Adipose tissue (tissue), 3 donors: ENCODE data around the gene PRR11. TPM values are rescaled to one million over a fixed set of nuclear protein-coding genes. Genes with fewer than 3 reads are reported as not detected.
"Not testable (repeated sequence)": the region's sequence is repeated elsewhere in the genome, so short reads cannot be mapped to it uniquely, and the experiment has no call there.

ENCODE experiments used
- H3K27ac ChIP-seq: one replicate; pipeline ENCODE4 v1.5.1; 2013; ENCODE audit warnings: low read depth, low read length
- WGBS, 3 donors: extraction: QIAGEN DNeasy Blood & Tissue Kit; methylation state at CpG; one replicate each; pipeline ENCODE4 v1.1.7; 2013; 5-methylcytosine and 5-hydroxymethylcytosine counted together
- polyA plus RNA-seq, 3 donors: library from polyadenylated mRNA; stranded (reverse); fragments of 200-250 nt; gene quantifications; one replicate each; pipeline ENCODE4 v1.2.3, GENCODE V29; 2013
- donor health status: healthy with polysubstance abuse.
- donor health status: Bipolar disorder and iron deficiency.
- donor health status: healthy.

PRR11 gene
- polyA plus RNA-seq, 3 donors: 0.36 to 1.9 (median 0.94) TPM

GRCh38 chr17:59149841-59150511 lies 5.6 kb upstream of the PRR11 start:
- WGBS, 3 donors: 89 to 94% (median 89%) methylated on average over 5 of the region's 5 CpGs
- no peak overlapping the region for H3K27ac ChIP-seq

- no peak overlapping the region for H3K27ac ChIP-seq
- 79 to 87% (median 86%) methylated on average over 5 of the region's 5 CpGs for WGBS, 3 donors
Measured at GRCh38 chr17:59151006-59151405, 4.5 kb upstream of the PRR11 start.

GRCh38 chr17:59151591-59151990 lies 4.0 kb upstream of the PRR11 start:
- H3K27ac ChIP-seq: no peak overlapping the region
- WGBS, 3 donors: 84 to 91% (median 87%) methylated on average over 1 of the region's 1 CpG

- WGBS, 3 donors: 64 to 79% (median 79%) methylated on average over 1 of the region's 1 CpG
- no peak overlapping the region for H3K27ac ChIP-seq
Measured at GRCh38 chr17:59152925-59153324, 2.6 kb upstream of the PRR11 start.

DNA sequence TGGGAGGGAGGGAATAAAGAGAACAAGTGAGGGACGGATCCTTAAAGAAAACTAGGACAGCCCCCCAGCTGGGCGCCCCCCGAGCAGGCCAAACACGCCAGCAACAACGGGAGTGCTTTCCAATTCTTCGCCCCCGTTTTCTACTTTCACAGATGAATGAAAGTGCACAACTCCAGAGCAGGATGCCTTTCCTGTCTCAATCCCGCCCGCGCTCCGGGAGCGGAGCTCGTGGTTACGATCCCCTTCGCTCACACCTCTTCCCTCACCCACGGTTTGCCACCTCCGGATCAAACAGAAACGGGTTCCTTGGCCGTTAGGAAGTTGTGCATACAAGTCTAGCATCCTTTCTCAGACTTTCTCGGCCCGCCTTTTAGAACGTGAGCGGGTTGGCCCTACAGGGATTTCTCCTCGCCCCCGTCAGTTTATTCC lies 1.2 kb upstream of the PRR11 start:
- 0 to 1% (median 1%) methylated on average over 25 of the region's 25 CpGs for WGBS, 3 donors
- H3K27ac ChIP-seq: peak overlapping the region; percentile 4

DNA sequence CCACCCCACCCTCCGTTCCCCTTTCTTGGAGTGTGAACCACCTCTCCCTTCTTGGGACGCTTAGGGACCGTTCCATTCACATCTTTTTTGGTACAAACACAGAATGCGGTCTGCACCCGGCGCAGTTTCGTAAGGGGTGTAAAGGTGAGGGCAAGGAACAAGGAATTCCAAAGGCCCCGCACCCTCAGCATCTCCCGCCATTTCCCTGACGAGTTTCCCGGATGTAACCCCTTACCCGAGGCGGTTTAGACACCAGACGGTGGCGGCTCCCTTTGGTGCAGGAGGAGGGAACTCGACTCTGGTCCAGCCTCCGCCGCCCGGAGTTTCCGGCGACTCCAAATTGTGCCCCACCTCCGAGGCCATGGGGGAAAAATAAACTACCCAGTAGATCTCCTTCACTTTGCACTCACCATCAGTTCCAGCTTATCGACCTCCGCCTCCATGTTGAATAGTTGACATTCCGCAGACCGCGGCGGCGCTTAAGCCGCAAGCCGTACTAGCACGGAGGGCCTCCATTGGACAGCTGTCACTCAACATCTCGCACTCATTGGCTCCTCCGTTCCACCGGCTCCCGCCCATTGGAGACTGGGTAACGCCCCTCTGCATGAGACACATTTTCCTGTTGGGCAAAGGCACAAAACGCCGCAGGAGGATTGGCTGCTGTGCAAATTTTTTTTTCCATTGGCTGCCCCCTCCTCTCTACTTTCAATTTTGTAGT lies 666 bp upstream of the PRR11 start, which contains the start of gene SKA2:
Gene SKA2 (minus strand): TSS at position 466 of the 718 bp plus-strand sequence. CDS start 23 bp downstream, at position 443.
- H3K27ac ChIP-seq: peak within 1 kb of the TSS; percentile 4
- WGBS, 3 donors: 0% methylated on average over 38 to 39 of the region's 39 CpGs

DNA sequence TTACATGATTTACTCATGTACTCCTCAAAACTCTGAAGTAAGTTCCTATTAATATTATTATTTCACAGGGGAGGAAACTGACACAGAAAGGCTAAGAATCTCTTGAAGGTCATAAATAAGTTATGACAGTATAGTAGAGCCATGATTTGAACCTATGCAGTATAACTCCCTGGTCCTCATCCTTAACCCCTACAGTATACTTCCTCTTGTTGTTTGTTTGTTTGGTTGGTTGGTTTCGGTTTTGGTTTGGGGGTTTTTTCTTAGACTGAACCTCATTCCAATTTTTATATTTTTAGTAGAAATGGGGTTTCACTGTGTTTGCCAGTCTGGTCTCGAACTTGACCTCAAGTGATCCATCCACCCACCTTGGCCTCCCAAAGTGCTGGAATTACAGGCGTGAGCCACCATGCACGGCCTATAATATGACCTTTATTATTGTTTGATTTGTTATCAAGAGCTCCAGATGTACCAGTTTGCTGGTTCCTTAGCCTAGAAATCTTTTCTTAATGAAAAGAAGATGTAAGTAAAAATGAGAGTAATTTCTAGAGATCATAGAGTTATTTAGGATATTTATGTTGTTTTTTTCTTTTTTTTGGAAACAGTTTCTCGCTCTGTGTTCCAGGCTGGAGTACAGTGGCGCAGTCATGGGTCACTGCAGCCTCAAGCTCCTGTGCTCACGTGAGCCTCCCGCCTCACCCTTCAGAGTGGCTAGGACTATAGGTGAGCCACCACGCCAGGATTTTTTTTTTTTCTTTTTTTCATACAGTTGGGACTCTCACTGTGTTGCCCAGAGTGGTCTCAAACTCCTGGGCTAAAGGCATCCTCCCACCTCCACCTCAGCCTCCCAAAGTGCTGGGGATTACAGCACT lies 4.8 kb downstream of the PRR11 start:
- 90 to 92% (median 91%) methylated on average over 9 of the region's 9 CpGs for WGBS, 3 donors
- no peak overlapping the region for H3K27ac ChIP-seq

GRCh38 chr17:59161477-59161876 lies 5.9 kb downstream of the PRR11 start:
- 96 to 98% (median 98%) methylated on average over 2 of the region's 2 CpGs for WGBS, 3 donors
- H3K27ac ChIP-seq: no peak overlapping the region

DNA sequence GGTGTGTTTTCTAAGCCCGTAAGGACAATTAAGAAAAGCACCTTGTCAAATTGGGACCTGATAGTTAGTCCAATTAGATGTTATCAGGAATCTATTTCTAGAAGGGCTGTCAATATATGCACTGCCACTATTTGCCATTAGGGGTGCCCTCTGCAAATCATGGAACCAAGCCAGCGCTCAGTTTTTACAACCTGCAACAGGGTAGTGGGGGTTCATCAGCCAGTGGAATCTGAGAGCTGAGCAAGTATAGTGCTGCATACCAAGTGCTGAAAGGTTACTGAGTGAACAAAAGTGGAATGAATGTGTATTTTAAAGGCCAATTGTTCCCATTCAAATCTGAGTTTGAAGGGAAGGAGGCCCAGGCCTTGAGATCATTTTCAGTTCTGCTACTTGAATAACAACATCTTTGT lies 10.4 kb downstream of the PRR11 start:
- H3K27ac ChIP-seq: no peak overlapping the region
- WGBS, 3 donors: 69 to 84% (median 79%) methylated on average over 2 of the region's 2 CpGs

DNA sequence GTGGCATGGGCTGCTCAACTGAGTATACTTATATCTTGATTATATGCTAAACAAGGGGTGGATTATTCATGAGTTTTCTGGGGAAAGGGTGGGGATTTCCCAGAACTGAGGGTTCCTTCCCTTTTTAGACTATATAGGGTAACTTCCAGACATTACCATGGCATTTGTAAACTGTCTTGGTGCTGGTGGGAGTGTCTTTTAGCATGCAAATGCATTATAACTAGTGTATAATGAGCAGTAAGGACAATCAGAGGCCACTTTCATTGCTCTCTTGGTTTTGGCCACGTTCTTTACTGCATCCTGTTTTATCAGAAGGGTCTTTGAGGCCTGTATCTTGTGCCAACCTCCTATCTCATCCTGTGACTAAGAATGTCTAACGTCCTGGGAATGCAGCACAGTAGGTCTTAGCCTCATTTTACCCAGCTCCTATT lies 12.0 kb downstream of the PRR11 start:
- 66 to 78% (median 70%) methylated on average over 2 of the region's 2 CpGs for WGBS, 3 donors
- H3K27ac ChIP-seq: no peak overlapping the region

DNA sequence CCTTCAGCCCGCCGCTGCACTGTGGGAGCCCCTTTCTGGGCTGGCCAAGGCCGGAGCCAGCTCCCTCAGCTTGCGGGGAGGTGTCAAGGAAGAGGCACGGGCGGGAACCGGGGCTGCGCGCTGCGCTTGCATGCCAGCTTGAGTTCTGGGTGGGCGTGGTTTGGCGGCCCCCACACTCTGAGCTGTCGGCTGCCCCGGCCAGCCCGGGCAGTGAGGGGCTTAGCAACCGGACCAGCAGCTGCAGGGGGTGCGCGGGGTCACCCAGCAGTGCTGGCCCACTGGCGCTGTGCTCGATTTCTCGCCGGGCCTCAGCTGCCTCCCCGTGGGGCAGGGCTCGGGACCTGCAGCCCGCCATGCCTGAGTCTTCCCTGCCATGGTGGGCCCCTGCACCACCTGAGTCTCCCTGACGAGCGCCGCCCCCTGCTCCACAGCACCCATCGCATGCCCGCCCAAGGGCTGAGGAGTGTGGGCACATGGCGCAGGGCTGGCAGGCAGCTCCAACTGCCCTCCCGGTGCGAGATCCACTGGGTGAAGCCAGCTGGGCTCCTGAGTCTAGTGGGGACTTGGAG lies 17.0 kb downstream of the PRR11 start:
- no peak overlapping the region for H3K27ac ChIP-seq
- WGBS, 3 donors: 97 to 98% (median 98%) methylated on average over 28 to 33 of the region's 33 CpGs

DNA sequence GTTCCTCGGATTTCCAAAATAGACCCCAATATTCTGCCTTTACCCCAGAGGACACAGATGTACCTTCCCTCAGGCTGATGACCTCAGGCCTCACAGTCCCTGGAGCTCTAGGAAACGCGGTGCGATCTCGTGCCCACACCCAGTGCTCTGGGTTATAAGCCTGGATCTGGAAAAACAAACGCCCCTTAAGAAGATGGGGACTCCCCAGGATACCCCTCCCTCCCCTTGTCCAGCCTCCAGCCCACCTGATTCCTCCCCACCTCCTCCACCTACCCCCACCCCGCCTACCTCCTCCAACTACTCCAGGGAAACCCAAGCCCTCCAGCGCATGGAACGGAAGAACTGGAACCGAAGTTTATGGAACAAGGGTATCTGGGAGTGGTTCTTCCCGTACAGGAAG lies 19.1 kb downstream of the PRR11 start:
- H3K27ac ChIP-seq: no peak overlapping the region
- WGBS, 3 donors: 97 to 98% (median 97%) methylated on average over 11 of the region's 11 CpGs

DNA sequence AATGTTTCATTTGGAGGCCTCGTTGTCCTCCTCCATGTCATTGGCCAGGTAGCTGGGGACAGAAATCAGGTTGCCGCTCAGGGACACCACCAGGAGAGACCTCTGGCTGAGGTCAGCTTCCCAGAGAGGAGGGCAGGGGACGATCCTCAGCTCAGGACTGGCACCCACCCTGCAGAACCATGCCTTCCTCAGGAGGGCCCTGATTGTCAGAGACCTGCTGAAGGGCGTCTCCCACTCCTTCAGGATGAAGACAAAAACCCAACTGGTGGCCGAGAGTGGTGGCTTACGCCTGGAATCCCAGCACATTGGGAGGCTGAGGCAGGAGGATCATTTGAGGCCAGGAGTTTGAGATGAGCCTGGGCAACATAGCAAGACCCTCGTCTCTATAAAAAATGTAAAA lies 19.5 kb downstream of the PRR11 start:
- WGBS, 3 donors: 85 to 99% (median 94%) methylated on average over 7 of the region's 7 CpGs
- no peak overlapping the region for H3K27ac ChIP-seq

GRCh38 chr17:59178266-59178985 lies 22.9 kb downstream of the PRR11 start:
- H3K27ac ChIP-seq: no peak overlapping the region
- WGBS, 3 donors: 77 to 84% (median 84%) methylated on average over 7 of the region's 7 CpGs

GRCh38 chr17:59179601-59180000 lies 24.1 kb downstream of the PRR11 start:
- 93 to 94% (median 94%) methylated on average over 11 of the region's 11 CpGs for WGBS, 3 donors
- H3K27ac ChIP-seq: not testable (repeated sequence)

DNA sequence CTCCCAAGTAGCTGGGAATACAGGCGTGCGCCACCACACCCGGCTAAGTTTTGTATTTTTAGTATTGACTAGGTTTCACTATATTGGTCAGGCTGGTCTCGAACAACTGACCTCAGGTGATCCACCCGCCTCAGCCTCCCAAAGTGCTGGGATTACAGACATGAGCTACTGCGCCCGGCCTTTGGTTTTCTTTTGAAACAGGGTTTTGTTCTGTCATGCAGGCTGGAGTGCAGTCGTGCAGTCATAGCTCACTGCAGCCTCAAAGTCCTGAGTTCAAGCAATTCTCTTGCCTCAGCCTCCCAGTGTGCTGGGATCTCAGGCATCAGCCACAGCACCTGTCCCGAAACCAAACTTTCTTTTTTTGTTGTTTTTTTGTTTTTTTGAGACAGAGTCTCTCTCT lies 25.1 kb downstream of the PRR11 start:
- 96 to 98% (median 96%) methylated on average over 9 of the region's 9 CpGs for WGBS, 3 donors
- H3K27ac ChIP-seq: no peak overlapping the region

- no peak overlapping the region for H3K27ac ChIP-seq
Measured at GRCh38 chr17:59181481-59181880, 25.9 kb downstream of the PRR11 start.

GRCh38 chr17:59185997-59186396 lies 30.5 kb downstream of the PRR11 start:
- H3K27ac ChIP-seq: no peak overlapping the region

More at GRCh38 chr17:59181481-59181880, 25.9 kb downstream of the PRR11 start:
- 96 to 98% (median 97%) methylated on average over 9 of the region's 9 CpGs for WGBS, 3 donors
